NCI-H2171 treated with DMSO at 0.1 percent for 48 hours (cell line): ENCODE data around the gene TPRG1L.

ENCODE experiments used
- DNase-seq: peaks from one replicate; lab custom pipeline; 2025; lab: John Stamatoyannopoulos, UW

The TPRG1L gene

DNA sequence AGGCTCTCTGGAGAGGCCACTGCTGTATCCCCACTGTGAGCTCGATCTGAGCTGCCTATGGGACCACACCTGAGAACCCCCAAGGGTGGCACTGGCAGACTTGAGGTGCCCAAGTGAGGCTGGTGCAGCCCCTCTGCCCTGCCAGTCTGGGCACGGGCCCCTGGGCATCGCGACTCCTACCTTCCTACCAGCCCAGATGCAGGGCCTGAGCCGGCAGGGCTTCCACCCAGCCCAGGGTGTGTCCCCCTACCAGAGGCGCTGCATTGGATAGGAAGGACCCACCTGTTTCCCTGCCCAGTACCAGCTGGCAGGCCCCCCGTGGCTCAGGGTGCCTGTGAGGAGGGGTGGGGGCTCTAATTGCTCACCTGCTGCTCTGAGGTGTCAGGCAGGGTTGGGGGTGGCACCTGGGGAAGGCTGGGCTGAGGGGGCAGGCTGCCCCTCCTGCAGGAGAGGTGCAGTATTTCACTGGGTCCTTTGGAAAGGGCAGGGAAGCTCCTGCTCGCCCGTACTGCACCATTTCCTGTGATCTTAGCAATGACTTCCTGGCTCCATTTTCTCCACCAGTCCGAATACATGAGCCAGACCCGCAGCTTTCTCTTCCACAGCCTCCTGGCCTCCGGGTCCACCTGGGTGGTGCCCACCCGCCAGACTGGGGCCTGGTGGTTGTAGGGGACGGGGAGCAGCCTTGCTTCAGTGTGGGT is 39.3 kb downstream of the TPRG1L start:
- peak; percentile 85 for DNase-seq

DNA sequence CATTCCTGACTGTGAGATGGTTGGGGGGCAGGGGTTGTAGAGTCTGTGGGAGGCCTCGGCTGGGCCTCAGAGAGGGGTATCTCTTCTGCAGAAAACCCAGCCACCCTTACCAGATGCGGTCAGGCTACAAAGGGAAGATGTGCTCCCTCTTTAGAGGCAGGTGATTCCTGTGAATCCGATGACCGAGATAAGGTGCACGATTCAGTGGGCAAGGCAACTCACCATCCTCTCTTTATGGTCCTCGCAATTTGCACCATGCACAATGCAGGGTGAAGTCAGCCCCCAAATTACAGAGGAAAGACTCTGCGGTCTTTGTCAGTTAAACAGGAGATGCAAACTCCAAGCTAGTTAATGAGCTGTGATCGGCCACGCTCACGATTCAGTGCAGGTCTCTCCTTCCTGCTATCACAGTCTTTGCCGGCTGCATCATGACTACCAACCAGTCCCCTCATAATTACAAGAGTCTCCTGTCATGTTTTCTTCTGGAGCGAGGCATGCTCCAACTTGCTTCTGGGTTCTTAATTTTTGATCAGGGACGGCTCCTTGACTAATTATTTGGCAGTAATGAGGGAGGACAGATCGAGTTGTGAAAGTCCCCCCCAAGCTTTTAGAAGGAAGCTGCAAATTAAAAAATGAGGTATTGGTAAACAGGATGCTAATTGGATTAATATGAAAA is 40.0 kb downstream of the TPRG1L start:
- DNase-seq, result peak; percentile 24

DNA sequence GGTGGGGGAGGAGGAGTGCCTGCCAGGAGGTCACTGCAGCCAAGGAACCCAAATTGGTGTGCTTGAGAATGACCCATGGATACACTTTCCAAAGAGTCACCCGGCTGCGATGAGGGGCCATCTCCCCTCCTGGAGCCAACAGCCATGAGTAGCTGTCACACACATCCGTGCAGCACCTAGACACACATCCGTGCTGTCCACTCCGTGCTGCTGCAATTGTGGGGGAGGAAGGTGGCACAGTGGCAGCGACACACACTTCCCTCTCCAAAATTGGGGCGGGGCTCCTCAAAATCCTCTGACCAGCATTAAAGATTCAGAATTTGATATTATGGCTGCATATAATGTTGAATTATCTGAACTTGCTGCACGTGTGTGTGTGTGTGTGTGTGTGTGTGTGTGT is 43.3 kb downstream of the TPRG1L start:
- no peak for DNase-seq

DNA sequence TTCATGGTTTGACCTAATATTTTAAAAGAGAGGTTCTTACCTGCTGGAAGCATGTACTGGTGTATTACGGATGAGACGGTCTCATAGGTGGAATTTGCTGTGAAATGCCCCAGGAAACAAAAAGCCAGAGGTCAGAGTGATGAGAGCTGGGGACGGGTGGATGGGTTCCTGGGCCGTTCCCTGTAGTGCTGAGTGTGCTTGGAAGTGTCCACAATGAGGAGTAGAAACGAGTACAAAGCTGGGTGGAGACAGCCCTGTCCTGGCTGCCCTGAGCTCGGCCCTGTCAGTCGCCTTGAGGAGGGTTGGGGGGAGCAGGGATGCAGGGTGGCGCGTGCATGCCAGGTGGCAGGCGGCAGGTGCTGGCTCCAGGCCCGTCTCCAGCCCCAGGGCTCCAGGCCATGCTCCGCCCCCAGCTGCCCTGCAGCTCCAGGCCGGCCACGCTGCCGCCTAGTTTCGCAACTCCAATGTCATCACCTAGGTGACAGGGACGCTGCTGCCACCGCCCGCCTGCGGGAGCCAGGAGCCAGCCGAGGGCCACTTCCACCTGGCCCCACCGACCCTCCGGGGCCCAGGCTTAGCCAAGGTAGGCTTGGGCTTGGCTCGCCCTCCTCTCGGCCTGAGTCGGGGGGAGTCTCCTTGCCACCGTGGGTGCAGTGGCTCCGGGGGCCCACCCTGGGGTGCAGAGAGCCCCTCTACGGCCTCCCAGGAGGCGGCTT is 43.9 kb downstream of the TPRG1L start:
- DNase-seq, result peak; percentile 75

DNA sequence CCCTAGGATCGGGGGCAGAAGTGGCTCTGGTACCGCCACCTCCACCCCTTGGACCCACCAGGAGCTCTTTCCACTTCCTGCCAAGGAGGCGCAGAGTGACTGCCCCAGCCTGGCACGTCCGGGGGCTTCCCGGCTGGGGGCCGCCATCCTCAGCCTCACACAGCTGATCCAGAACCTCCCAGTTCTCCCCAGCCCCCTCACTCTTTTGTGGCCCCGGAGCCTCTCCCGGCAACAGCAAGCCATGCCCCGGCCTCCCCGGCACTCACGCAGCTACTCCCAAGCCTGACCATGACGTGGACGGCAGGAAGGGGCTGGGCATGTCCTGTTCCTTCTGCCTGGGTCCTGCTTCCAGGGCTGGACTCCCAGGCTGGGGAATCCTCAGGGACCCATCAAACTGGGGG is 44.6 kb downstream of the TPRG1L start:
- DNase-seq, result no peak

DNA sequence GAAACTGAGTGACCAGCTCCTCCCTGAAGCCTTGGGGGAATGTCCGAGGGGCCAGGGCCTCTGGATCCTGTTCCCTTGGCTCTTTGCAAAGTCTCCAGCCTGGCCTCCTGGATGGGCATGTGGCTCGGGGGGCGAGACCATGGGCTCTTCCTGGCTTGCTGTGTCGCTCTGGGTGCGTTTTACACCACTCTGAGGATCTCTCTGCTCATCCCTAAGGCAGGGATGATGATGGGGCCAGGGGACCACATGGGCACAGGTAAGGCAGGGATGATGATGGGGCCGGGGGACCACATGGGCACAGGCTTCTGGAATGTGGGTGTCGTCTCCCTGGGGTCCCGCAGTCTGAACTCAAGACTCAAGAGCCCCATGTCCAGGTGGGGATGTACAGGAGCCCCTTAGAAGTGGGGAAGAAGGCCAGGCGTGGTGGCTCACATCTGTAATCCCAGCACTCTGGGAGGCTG is 45.2 kb downstream of the TPRG1L start:
- DNase-seq, result no peak

DNA sequence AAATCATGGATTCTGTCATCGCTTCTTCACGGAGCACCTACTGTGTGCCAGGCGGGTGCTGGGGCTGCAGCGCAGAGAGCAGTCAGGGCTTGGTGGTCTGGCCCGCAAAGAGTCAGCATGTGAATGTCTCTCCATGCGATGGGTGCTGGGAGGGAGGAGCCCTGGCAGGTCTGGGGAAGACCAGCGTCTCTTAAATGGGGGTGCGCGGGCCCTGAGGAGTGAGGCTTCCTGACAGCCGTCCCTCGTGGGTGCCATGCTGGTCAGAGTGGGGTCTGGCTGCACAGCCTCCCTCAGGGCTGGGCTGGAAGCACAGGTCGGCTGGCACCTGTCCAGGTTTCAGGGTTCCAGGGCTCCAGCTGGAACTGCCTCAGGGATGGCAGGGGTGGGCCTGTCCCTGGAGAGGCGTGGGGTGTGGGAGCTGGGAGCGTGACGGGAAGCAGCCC is 46.0 kb downstream of the TPRG1L start:
- no peak for DNase-seq

DNA sequence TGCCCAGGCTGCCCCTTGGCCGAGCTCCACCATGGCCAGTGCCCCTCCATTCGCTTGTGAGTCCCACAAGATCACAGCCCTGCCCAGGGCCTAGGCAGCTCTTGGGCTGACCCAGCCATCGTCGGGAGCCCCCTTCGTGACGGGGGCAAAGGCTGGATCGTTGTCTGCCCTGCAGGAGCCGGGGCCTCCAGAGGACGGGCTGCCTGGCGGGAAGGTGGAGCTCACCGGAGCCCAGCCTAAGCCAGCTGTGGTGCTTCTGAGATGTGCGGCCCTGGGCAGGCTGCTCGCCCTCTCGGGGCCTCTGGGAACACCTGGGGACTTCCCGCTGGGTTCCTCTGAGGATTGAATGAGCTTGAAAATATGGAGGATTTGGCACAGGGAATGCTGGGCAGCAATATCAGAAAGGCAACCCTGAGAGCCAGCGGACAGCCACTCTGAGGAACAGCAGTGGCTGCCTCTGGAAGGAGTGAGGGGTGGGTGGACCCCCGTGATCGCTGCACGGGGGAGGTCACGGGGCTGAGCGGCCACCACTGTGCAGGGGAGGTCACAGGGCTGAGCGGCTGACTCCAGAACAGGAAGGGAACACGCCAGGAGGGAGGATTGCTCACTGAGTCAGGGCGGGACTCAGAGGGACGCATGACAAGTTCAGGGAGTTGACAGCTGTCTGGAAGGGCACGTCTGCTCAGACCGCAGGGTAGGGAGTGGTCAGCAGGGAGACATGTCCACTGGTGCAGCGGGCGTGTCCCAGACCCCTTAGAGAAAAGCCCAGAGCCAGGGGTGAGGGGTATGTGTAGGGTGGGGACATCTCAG is 46.8 kb downstream of the TPRG1L start:
- DNase-seq, result peak; percentile 59

DNA sequence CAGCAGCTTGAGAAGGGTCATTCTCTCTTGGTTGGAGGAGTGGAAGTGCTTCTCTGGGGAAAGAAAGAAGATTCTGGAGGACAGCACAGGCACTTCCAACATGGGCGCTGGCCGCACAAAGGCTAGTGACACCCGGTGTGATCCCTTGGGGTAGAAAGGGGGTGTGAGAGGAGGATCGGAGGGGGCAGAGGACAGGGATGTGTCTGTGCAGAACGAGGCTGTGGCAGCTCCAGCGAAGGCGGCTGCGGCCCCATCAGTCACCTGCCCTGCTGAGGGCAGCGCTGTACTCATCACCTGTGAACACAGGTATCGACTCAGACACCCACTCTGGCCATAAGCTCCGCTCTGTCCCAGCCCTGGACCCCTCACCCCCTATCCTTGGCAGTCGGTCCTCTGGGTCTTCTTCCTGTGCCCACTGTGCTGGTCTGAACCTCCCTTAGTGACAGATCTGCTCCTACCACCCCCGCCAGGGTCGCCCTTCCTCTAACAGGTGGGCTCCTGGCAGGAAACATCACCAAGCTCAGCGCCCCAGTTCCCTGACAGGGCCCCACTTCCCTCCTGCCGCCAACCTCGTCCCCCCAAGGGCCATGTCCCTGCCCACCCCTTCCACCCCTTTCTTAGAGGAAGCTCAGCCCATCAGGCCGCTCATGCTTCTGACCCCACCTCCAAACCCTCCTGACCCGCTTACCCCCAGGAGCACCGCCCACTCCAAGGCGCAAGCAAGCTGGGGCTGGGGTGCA is 47.6 kb downstream of the TPRG1L start:
- no peak for DNase-seq

DNA sequence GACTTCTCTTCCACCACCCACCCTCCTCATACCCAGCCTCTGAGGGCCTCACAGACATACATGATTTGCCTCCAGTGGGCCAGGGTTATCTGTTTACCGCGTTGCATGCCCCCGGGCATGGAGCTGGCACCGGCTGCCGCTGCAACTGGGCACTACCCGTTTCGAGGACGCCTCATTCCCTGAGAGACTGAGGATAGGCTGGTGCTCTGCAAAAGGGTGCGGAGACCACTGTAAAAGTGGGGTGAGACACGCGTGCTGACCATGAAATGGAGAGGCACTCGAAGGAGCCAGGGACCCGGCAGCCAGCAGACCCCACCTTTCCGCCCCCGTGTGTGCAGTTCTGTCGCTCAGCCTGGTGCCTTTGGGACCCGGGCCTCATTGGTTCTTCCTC is 48.2 kb downstream of the TPRG1L start:
- no peak for DNase-seq

DNA sequence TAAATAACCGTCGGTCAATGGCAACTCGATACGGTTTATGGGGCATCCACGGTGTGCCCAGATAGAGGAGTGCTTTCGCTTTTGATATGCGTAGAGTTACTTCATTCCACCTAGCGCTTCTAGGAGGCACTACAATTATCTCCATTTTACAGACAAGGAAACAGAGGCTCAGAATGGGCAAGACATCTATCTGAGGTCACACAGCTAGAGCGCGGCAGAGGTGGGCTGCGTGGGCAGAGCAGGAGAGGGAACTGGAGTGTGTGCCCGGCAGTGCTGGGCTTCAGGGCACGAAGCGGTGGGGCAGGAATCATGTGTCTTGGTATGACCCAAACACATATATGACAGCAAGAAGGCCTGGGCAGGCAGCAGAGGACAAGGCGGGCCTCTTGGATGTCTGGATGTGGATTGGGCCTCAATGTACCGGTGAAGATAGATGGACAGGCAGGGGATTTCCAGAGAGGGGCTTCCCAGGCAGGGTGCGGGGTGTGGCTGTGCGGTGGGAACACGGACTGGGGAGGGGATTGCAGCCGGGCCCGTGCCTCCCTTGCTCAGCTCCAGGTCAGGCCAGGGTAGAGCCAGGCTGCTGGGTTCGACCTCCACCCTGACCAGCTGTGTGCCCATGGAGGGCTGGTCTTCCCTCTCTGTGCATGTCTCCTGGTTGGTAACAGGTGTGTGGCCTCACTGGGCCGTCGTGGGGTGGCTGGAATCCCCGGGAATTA is 48.7 kb downstream of the TPRG1L start:
- no peak for DNase-seq

DNA sequence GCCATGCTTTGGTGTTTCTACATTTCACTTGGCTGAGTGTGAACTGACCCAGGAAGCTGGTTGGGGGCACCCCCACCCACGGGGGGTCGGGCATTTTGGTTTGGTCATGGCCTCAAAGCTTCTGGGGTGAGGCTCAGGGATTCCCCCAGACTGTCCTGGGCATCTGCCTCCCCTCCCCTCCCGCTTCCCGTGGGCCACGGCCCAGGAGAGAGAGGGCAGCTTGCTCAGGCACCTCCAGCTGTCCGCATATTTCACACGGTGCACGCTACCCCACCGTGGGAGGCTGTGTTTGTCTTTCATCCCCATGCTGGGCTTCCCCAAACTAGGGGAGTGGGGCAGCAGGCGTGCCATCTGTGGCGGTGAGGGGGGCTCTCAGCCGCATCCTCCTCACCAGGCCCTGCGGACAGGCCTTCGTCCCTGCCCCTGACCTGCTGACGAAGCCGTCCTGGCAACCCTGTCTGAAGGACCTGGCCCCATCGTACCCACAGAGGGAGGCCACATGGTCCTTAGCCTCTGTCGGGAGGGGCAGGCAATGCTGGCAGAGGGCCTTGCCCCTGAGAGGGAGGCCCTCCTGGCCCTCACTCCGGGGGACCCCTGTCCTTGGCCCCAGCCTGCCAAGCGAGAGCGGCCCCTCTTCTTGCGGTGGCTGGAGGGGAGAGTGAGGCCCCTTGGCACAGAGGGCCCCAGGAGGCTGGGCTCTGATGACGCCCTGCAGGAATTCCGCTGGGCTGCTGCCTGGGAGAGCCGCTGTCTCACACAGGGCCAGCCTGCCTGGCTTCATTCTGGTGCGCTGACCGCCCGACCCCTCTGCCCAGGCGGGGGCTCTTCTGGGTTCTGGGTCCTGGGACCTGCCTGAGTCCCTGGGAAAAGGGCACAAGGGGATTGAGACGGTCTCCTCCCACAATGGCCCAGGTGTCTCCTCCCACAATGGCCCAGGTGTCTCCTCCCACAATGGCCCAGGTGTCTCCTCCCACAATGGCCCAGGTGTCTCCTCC is 49.6 kb downstream of the TPRG1L start:
- DNase-seq, result peak; percentile 54

DNA sequence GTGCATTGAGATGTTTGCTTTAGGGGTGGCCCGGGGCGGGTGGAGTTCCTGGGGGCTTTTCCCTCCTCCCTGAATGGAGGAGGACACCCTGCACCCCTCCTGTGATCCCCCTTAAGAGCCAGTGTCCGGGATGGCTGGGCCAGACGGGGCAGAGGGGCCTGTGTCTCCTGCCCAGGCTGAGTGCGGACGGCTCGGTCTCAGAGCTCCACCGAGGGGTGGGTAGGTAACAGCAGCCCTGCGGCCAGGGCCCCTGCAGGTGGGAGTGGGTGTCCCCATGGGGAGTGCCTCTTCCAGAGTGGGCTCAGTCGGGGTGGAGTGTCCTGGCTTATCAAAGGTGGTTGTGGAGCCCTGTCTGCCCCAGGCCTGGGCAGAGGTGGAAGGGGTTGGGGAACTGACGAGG is 50.6 kb downstream of the TPRG1L start:
- DNase-seq, result no peak

DNA sequence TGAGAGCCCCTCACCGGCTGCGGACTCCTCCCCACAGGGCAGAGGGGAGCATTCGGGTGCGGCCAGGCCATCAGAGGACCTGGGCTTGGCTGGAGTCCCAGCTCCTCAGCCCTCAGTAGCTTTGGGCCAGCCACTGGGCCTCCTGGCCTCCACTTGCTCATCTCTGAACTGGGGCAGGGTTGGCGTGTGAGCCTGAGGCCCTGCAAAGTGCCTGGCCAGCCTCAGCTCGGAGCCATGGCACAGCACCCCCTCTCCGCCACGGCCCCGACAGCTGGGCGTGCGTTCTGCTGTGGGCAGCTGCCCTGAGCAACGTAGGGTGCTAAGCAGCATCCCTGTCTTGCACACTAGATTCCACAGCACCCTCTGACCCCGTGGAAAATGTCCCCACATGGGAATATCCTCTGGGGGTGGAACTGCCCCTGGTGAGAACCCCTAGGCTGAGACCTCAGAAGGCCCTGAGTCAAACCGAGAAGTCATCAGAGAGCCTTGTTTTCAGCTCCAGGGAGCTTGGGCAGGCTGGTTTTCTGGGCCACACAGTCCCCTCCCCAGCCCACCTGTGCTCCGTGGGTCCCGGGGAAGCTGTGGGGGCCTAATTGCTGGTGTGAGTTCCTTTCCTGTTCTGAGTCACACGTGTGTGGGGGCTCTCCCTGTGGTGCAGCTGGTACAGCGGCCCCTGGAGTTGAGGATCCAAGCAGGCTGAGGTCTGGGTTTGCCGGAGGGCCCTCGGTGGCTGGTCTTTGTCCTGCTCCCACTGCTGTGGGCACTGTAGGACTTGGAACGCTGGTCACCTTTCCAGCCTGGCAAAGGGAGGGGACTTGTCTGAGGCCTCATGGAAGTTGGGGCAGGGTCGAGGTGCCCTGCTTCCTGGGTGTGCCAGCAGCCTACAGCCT is 52.0 kb downstream of the TPRG1L start:
- DNase-seq, result no peak

DNA sequence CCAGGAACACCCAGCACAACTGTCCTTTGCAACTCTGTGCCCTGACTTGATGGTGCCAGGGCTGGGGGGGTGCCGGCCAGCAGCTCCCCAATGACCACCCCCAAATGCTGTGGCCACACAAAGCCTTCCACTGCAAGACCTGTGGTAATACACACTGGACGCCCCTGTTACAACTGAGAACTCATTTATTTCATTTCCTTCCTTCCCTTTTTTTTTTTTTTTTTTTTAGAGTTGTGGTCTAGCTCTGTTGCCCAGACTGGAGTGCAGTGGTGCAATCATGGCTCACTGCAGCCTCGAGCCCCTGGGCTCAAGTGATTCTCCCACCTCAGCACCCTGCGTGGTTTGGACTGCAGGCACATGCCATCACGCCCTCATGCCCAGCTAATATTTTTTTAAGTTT is 52.7 kb downstream of the TPRG1L start:
- no peak for DNase-seq

DNA sequence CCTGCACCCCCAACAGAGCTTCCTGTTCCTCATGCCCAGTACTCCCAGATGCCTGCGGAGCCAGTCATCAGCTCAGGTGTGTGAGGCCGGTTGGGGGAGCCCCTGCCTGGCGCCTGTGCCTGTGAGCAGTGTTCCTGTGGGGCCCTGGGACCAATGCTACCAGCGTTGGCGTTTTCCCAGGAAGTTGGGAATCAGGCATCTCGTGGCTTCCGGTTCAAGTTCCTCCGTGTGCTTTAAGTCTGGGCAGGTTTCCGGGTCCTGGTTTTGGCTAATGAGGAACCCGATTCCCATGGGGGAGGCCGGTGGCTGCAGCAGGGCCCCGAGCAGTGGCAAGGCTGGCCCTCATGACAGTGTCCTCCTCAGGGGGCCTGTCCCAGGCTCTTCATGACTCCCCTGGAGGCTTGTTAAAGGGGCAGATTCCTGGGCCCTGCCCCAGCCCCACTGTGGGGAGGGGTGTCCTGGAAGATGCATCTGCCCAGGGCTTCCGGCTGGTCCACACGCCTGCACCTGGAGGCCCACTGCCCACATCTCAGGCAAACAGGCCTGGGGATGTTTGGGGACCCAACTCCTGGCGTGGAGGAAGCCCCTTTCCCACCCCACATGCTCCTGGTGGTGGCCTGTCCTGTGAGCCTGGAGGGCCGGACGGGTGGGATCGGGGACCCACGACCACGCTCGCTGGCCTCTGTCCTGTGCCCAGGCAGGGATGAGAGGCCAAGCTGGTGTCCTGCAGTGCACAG is 53.7 kb downstream of the TPRG1L start:
- DNase-seq, result no peak

DNA sequence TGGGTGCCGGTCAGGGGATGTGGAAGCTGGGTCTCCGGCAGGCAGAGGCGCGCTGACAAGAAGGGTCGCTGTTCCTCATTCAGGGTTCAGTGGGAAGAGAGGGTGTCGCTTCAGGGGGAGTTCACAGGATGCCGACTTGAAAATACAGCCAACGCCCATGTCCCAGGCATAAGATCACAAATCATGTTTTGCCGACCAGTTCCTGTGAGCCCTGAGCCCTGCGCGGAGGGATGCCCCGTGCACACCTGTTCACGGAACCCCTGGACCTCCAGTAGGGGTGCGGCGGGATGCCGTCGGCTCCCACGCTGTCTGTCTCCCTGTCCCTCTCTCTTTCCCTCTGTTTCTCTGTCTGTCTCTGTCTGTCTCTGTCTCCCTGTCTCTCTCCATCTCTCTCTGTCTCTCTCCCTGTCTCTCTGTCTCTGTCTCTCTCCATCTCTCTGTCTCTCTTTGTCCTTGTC is 54.3 kb downstream of the TPRG1L start:
- no peak for DNase-seq
